ENCODE results near the gene TEX52.

DNA sequence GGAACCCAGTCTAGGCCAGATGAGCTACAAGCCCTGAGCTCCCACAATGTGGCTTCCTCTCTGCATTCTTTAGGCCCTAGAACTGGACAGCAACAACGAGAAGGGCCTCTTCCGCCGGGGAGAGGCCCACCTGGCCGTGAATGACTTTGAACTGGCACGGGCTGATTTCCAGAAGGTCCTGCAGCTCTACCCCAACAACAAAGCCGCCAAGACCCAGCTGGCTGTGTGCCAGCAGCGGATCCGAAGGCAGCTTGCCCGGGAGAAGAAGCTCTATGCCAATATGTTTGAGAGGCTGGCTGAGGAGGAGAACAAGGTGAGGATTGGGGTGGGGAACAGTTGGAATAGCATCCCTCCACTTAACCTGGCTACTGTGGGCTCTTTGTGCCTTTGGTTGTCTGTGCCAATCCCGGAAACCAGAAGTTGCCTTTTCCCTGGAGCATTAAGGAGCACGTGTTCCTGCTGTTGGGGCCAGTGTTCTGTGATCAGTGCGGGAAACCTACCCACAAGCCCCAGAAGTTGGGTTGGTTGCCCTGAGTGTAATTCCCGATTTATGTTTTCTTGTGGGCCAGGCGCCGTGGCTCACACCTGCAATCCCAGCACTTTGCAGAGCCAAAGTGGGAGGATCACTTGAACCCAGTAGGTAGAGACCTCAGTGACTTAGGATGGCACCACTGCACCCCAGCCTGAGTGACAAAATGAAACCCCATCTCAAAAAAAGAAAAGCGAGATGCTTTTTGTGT is 55.6 kb downstream of the TEX52 start:
- TF ChIP-seq, protein P1, sequence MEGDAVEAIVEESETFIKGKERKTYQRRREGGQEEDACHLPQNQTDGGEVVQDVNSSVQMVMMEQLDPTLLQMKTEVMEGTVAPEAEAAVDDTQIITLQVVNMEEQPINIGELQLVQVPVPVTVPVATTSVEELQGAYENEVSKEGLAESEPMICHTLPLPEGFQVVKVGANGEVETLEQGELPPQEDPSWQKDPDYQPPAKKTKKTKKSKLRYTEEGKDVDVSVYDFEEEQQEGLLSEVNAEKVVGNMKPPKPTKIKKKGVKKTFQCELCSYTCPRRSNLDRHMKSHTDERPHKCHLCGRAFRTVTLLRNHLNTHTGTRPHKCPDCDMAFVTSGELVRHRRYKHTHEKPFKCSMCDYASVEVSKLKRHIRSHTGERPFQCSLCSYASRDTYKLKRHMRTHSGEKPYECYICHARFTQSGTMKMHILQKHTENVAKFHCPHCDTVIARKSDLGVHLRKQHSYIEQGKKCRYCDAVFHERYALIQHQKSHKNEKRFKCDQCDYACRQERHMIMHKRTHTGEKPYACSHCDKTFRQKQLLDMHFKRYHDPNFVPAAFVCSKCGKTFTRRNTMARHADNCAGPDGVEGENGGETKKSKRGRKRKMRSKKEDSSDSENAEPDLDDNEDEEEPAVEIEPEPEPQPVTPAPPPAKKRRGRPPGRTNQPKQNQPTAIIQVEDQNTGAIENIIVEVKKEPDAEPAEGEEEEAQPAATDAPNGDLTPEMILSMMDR (IDR thresholded peaks at IDR 0.05; ENCODE audit: extremely low read depth in 1 of 2, insufficient read depth in 1 of 2, low read depth in 1 of 2, low read length in 2 of 2), result no peak
- TF ChIP-seq EZH2 (IDR thresholded peaks at IDR 0.05; ENCODE audit: borderline replicate concordance, low read depth, low read length, severe bottlenecking), result no peak
- no peak for TF ChIP-seq POLR2A (IDR thresholded peaks at IDR 0.05; ENCODE audit: low read depth, low read length)
- TF ChIP-seq FOS (IDR thresholded peaks at IDR 0.05; ENCODE audit: borderline replicate concordance, insufficient read depth, low read length), result no peak
- no peak for TF ChIP-seq POLR2AphosphoS5 (IDR thresholded peaks at IDR 0.05; ENCODE audit: insufficient read depth, low read depth, low read length)
- TF ChIP-seq, protein P2, sequence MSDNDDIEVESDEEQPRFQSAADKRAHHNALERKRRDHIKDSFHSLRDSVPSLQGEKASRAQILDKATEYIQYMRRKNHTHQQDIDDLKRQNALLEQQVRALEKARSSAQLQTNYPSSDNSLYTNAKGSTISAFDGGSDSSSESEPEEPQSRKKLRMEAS (IDR thresholded peaks at IDR 0.05; ENCODE audit: insufficient read depth, insufficient read length), result no peak
- no peak for TF ChIP-seq MYC (IDR thresholded peaks at IDR 0.05; ENCODE audit: low read depth, low read length)

Measured in endothelial cell of umbilical vein (primary cell).